Umbilical cord (tissue), 2 donors: ENCODE results near the gene MYLK3. TPM values are rescaled to one million over a fixed set of nuclear protein-coding genes. Genes with fewer than 3 reads are reported as not detected.

Experiments
- DNase-seq: peaks from one replicate; pipeline ENCODE4 v3.0.0-alpha.2; 2015; ENCODE audit warnings: low spot score
- total RNA-seq: library from RNA; depleted of rRNA; stranded (reverse); fragments of >200 nt; gene quantifications from one replicate; pipeline ENCODE4 v1.2.3, GENCODE V29; 2014; ENCODE audit warnings: low replicate concordance; ENCODE audit not compliant: insufficient read depth

The MYLK3 gene
- total RNA-seq, 1 donor from 2014 or later, result 1.4 TPM

DNA sequence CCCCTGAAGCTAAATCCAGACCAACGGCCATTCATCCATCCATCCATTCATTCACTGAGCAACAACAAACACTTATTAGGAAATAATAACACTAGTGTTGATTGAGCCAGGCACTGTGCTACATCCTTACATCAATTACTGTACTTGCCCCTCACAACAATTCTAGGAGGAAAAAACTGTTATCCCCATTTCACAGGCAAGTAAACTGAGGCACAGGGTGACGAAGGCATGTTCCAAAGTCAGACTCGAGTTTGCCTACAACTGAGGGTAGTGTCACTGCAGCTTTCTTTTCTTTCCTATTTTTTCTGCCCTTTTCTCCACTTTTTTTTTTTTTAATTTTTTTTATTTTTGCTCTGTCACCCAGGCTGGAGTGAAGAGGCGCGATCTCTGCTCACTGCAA is 11.2 kb upstream of the MYLK3 start:
- no peak for DNase-seq

DNA sequence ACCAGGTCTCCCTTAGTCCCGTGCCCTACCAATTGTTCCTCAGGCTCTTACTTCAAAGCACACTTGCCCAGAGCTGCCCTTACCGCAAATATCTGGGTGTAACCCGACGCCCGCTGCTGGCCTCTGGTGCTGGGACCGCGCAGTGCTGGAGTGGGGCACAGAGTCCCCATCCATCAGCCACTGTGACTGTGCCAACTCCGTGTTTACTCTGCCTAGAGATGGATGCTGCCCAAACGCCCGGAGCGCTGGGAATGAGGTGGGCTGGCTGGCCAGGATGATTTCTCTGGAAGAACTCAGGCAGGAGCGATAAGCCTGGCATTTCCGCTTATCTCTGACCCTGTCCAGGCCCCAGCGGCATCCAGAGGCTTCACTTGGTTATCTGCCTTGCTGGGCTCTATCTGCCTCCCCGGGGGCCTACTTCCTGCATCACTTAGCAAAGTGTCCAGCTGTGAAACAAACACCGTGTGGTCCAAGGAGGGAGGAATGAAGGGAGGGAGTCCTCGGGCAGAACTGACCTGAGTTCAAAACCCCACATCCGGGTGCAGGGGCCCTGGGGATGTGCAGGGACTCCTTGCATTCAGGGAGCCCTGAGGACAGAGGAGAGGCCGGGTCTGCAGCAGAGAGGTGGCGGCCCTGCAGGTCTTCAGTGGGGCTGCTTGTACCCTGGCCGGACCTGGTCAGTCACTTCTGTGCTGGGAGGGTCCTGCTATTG is 9.4 kb upstream of the MYLK3 start:
- DNase-seq, result peak; percentile 80

- DNase-seq, result peak; percentile 11
Observed at GRCh38 chr16:46756772-46757171, 8.6 kb upstream of the MYLK3 start.

- no peak for DNase-seq
Observed at GRCh38 chr16:46753015-46753414, 4.9 kb upstream of the MYLK3 start.

GRCh38 chr16:46751381-46751780 is 3.2 kb upstream of the MYLK3 start:
- DNase-seq, result no peak

DNA sequence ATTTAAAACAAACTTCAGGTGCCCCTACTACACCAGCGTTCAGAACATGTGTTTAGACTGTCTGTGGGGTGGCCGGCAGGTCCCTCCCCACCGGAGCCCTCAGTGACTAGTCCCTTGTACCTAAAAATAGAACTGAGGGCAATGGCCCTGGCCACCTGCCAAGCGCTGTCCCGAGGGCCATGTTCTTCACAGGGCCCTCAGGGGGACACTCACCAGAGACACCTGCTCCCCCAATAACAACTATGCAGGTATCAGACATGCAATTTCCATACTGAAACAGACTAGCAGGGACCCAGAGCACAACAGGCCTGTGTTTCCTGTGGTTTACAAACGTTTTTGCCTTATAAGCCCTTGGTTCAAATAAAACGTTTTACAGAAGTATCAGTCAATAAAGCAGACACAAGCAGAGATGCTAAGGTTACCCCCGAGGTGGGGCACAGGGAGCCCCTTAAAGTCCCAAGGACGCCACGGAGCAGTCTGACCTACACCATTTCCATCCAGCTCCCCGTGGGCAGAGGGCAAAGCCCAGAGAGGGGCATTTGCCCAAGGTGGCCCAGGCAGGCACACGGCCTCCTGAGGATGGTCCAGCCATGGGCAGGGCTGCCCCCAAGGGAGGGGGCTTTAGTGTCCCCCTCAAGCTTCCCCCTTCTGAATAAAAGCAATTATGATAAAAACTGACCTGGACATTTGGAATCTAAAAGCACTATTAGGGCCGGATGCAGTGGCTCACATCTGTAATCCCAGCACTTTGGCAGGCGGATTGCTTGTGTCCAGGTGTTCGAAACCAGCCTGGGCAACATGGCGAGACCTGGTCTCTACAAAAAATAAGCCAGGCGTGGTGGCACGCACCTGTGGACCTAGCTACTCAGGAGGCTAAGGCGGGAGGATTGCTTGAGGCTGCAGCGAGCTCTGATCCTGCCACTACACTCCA is 896 bp upstream of the MYLK3 start:
- no peak for DNase-seq

GRCh38 chr16:46746821-46747776 is 1.0 kb downstream of the MYLK3 start:
- DNase-seq, result no peak

- no peak for DNase-seq
Observed at GRCh38 chr16:46745617-46746016, 2.5 kb downstream of the MYLK3 start.

DNA sequence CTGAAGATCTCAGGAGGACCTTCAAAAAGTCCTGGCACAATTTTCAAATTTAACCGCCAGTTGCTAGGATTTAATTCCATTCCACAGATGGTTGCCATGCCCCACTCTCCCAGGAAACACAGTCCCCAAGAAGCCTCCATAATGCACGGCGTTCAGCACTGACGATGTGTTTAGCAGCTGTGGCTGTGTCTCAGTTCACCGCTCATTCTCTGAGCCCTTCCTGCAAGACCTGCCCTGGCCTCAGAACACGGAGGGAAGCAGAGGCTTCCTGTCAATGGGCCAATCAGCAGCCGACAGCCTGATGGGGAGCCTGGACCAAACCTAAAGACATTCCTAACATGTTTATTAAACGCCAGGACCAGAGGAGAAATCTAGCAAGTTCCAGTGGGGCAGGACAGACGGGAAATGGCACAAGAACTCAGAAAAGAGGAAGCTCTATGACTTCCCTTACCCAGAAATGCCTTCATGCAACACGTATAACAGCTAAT is 4.9 kb downstream of the MYLK3 start:
- peak; percentile 59 for DNase-seq

DNA sequence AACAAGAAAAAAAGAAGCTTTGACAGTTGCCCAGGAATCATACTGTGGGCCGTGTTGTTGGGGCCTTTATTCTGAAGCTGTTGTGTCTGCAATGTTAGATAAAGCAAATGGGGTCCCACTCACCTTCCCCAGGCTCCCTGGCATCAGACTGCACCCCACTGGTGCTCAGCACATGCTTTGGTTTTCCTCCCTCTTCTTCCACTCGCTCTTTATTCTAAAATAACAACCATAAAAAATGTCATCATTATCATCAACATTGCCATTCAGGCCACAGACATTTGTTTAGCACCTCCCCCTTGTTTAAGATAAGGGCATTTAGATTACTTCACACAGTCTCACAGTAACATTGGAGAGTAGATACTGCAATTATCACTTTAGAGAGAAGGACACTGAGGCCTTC is 8.2 kb downstream of the MYLK3 start:
- DNase-seq, result no peak

DNA sequence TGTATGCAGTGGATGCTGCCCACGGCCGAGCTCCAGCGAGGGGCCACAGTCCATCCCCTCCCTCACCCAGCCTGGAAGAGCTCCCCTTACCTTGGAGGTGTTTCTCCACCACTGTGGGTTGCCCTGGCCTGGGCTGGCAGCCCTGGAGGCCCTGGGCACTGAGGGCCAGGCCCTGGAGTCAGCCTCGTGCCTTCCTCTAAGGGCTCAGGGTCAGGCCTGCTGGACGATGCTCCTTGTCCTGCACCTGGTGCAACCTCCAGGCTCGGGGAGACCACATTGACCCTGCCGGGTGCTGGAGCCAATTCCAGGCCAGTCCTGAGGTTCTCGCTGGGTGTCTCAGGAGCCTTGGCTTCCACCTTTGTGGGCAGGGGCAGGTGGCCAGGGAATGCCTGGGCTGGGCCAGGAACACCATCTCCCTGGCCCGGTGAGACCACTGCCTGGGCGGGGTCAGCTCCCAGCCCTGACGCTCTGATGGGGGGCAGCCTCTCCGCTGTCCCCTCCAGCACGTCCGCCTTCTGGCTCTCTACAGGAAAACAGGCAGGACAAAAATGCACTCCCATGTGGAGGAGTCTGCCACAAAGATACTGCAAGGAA is 10.4 kb downstream of the MYLK3 start:
- no peak for DNase-seq

GRCh38 chr16:46736695-46737094 is 11.4 kb downstream of the MYLK3 start:
- DNase-seq, result no peak

- DNase-seq, result no peak
Observed at GRCh38 chr16:46733319-46733830, 14.8 kb downstream of the MYLK3 start.

- DNase-seq, result no peak
Observed at GRCh38 chr16:46732561-46732960, 15.6 kb downstream of the MYLK3 start.

- DNase-seq, result no peak
Observed at GRCh38 chr16:46731691-46732555, 16.2 kb downstream of the MYLK3 start.

GRCh38 chr16:46730801-46731690 is 17.1 kb downstream of the MYLK3 start:
- no peak for DNase-seq

DNA sequence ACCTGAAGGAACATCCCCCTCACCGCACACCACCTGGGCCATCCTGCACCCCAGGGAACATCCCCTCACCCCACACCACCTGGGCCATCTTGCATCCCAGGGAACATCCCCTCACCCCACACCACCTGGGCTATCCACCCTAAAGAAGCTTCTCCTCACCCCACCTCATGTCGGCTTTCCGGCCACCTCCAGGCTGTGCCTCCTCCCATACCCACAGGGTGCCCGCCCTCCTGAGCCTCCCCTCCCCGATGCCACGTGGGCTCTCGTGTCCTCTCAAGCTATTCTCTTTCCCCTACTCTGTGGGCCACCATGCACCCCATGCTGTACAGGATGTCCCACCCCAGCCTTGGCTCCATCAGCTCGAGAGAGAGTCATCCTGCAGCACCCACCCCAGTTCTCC is 18.0 kb downstream of the MYLK3 start:
- no peak for DNase-seq

DNA sequence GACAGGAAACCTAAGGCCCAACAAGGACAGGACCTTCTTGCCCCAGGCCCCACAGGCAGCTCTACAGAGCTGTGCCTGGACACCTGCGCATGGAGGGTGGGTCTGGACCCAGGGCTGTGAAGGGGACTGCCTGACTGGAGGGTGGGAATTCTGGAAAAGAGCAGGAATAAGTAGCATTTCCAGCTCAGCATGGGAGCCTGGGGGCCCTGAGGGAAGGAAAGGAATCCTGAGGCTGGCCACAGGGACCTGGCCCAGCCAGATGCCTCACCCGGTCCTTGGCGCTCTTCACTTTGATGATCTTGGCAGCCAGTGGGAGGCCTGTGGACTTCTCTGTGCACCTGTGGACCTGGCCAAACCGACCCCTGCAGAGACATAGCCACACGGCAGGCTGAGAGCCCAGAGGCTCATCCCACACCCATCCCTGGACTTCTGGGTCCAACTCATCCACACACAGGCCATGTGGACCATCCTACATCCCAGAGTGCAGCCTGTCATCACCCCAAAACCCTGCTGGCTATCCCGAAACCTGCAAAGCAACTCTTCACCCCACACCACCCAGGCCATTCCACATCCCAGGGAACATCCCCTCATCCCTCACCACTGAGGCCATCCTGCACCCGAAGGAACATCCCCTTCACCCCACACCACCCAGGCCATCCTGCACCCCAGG is 18.7 kb downstream of the MYLK3 start:
- no peak for DNase-seq
